ENCODE measurements around the gene YBEY. TPM values are rescaled to one million over a fixed set of nuclear protein-coding genes. Genes with fewer than 3 reads are reported as not detected.
A peak's percentile ranks its signal among the peaks of the same experiment; 100 is the strongest.

Gene YBEY
- total and polyA plus RNA-seq, 2 of the 13 experiments (the other 11 are each of a cell fraction or from before 2014, with no cell fraction given), result 6.5 to 8.9 TPM

DNA sequence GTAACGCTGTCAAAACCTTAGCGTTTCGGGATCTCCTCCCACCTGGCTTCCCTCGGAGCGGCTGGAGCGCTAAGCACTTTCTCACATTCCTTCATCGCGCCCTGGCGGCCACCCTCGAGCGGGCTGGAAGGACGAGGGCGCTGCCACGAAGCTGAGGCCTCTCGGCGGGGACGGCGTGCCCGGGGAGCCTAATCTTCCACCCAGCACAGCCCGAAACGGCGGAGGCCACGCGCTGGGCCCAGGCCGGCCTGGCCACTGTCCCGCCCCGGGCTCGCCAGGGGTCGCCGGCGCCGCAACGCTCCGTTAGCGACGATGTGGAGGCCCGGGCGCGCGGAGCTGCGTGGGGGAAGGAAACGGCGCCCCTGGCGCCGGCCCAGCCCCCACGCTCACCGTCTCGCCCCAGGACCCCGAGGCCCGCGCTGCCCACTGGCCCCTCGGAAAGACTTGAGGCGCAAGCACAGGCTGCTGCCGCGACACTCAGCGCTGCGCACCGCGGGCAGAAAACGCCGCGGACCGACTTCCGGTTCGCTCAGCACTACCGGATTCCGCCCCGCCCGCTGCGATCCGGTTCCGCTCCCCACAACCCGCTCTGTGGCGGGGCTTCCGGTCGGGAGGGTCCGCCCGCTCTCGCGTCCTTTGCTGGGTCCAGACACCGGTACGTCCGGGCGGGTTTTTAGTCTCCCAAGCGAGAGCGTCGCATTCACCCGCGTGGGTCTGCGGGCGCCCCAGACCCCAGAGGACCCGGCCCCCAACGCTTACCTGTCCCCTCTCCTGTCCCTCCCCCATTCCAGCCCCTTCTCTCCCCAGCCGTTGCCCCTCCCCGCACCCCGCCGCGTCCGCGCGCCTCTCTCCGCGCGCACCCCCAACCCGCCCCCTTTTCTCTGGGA, at the start of gene YBEY (continued):
- TF ChIP-seq, protein P1, sequence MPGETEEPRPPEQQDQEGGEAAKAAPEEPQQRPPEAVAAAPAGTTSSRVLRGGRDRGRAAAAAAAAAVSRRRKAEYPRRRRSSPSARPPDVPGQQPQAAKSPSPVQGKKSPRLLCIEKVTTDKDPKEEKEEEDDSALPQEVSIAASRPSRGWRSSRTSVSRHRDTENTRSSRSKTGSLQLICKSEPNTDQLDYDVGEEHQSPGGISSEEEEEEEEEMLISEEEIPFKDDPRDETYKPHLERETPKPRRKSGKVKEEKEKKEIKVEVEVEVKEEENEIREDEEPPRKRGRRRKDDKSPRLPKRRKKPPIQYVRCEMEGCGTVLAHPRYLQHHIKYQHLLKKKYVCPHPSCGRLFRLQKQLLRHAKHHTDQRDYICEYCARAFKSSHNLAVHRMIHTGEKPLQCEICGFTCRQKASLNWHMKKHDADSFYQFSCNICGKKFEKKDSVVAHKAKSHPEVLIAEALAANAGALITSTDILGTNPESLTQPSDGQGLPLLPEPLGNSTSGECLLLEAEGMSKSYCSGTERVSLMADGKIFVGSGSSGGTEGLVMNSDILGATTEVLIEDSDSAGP (CRISPR knock-in tag; IDR thresholded peaks at IDR 0.05; ENCODE audit: borderline replicate concordance), result peak; percentile 91
- no peak for TF ChIP-seq RBM22 (optimal IDR thresholded peaks at IDR 0.05; ENCODE audit: low read length)
- TF ChIP-seq KDM3A (CRISPR knock-in tag; IDR thresholded peaks at IDR 0.05; ENCODE audit: low read depth), result peak; percentile 79; the same call in 1 of the 2 replicates
- peak; percentile 90 for TF ChIP-seq ZNF564 (CRISPR knock-in tag; IDR thresholded peaks at IDR 0.05)
- peak in 1 of 2 experiments; percentile 93; a peak in 2 of 4 replicates for TF ChIP-seq KLF16 (CRISPR knock-in tag; IDR thresholded peaks at IDR 0.05)
- TF ChIP-seq SP4 (CRISPR knock-in tag; IDR thresholded peaks at IDR 0.05), result peak; percentile 78
- TF ChIP-seq, protein P2, sequence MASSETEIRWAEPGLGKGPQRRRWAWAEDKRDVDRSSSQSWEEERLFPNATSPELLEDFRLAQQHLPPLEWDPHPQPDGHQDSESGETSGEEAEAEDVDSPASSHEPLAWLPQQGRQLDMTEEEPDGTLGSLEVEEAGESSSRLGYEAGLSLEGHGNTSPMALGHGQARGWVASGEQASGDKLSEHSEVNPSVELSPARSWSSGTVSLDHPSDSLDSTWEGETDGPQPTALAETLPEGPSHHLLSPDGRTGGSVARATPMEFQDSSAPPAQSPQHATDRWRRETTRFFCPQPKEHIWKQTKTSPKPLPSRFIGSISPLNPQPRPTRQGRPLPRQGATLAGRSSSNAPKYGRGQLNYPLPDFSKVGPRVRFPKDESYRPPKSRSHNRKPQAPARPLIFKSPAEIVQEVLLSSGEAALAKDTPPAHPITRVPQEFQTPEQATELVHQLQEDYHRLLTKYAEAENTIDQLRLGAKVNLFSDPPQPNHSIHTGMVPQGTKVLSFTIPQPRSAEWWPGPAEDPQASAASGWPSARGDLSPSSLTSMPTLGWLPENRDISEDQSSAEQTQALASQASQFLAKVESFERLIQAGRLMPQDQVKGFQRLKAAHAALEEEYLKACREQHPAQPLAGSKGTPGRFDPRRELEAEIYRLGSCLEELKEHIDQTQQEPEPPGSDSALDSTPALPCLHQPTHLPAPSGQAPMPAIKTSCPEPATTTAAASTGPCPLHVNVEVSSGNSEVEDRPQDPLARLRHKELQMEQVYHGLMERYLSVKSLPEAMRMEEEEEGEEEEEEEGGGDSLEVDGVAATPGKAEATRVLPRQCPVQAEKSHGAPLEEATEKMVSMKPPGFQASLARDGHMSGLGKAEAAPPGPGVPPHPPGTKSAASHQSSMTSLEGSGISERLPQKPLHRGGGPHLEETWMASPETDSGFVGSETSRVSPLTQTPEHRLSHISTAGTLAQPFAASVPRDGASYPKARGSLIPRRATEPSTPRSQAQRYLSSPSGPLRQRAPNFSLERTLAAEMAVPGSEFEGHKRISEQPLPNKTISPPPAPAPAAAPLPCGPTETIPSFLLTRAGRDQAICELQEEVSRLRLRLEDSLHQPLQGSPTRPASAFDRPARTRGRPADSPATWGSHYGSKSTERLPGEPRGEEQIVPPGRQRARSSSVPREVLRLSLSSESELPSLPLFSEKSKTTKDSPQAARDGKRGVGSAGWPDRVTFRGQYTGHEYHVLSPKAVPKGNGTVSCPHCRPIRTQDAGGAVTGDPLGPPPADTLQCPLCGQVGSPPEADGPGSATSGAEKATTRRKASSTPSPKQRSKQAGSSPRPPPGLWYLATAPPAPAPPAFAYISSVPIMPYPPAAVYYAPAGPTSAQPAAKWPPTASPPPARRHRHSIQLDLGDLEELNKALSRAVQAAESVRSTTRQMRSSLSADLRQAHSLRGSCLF (CRISPR knock-in tag; IDR thresholded peaks at IDR 0.05; ENCODE audit: borderline replicate concordance), result peak; percentile 47; the same call in 1 of the 2 replicates
- peak; percentile 95 for TF ChIP-seq TMF1 (CRISPR knock-in tag; IDR thresholded peaks at IDR 0.05; ENCODE audit: low read depth)
- no peak for TF ChIP-seq CENPT (CRISPR knock-in tag; IDR thresholded peaks at IDR 0.05; ENCODE audit: low read depth)
- peak; percentile 54; the same call in 1 of the 2 replicates for TF ChIP-seq ZNF878 (CRISPR knock-in tag; IDR thresholded peaks at IDR 0.05)
- peak; percentile 90 for TF ChIP-seq MYC (CRISPR knock-in tag; IDR thresholded peaks at IDR 0.05; ENCODE audit: borderline replicate concordance)
- no peak for TF ChIP-seq KLF11 (CRISPR knock-in tag; IDR thresholded peaks at IDR 0.05)
- TF ChIP-seq, protein P3, sequence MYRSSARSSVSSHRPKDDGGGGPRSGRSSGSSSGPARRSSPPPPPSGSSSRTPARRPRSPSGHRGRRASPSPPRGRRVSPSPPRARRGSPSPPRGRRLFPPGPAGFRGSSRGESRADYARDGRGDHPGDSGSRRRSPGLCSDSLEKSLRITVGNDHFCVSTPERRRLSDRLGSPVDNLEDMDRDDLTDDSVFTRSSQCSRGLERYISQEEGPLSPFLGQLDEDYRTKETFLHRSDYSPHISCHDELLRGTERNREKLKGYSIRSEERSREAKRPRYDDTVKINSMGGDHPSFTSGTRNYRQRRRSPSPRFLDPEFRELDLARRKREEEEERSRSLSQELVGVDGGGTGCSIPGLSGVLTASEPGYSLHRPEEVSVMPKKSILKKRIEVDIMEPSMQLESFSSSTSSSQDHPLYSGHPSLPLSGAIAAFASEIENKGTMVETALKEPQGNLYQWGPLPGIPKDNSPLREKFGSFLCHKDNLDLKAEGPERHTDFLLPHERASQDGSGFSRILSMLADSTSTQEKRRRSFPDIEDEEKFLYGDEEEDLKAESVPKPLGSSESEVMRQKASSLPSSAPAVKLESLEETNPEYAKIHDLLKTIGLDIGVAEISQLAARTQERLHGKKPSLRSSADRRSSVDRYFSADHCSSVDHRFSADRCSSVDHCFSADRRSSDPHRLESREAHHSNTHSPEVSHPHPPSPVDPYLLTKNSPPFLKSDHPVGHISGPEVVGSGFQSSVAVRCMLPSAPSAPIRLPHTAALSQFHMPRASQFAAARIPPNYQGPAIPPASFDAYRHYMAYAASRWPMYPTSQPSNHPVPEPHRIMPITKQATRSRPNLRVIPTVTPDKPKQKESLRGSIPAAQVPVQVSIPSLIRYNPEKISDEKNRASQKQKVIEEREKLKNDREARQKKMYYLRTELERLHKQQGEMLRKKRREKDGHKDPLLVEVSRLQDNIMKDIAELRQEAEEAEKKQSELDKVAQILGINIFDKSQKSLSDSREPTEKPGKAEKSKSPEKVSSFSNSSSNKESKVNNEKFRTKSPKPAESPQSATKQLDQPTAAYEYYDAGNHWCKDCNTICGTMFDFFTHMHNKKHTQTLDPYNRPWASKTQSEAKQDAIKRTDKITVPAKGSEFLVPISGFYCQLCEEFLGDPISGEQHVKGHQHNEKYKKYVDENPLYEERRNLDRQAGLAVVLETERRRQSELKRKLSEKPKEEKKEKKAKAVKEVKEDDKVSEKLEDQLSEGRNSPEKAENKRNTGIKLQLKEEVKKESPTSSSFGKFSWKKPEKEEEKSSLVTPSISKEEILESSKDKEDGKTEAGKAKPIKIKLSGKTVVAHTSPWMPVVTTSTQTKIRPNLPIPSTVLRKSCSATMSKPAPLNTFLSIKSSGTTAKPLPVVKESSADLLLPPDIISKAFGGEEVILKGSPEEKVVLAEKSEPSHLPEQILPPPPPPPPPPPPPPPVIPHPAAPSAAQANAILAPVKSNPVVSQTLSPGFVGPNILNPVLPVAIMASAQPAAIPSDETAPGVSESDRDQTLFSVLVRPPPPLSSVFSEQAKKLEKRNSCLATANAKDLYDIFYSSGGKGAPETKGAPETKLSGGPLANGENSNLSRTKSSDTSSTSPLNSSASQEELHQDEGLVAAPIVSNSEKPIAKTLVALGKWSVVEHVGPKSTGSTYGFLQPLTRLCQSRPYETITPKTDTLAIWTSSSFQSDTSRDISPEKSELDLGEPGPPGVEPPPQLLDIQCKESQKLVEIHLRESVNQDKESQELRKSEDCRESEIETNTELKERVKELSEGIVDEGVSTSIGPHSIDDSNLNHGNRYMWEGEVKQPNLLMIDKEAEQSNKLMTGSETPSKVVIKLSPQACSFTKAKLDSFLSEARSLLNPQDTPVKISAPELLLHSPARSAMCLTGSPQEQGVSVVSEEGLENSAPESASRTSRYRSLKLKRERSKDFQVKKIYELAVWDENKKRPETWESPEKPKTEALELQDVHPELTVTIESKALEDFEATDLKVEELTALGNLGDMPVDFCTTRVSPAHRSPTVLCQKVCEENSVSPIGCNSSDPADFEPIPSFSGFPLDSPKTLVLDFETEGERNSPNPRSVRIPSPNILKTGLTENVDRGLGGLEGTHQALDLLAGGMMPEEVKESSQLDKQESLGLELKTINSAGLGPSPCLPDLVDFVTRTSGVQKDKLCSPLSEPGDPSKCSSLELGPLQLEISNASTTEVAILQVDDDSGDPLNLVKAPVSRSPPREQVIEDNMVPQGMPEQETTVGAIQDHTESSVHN (CRISPR knock-in tag; IDR thresholded peaks at IDR 0.05), result 0 out of 2 replicates have a peak, but pooled peaks have one; percentile 23
